Spleen (tissue), 11 donors: ENCODE results near the gene CACNA2D3. TPM values are rescaled to one million over a fixed set of nuclear protein-coding genes. Genes with fewer than 3 reads are reported as not detected.

Source experiments
- DNase-seq: peaks from one replicate; pipeline ENCODE4 v3.0.0-alpha.2; 2020
- H3K27ac ChIP-seq, 8 donors: fragments of 200-600 bp; sonication (generic) in 7 of 8; 1 replicate in 4 of 8; 2 replicates in 4 of 8; pipeline versions ENCODE4 v1.5.0 to v1.8.0; 2016 to 2021; ENCODE audit warnings: inconsistent platforms in 4 of 8, mild to moderate bottlenecking in 4 of 8, moderate library complexity in 1 of 8
- H3K27me3 ChIP-seq, 7 donors: fragments of 200-600 bp; sonication (generic) in 6 of 7; replicated peaks in 1 of 7; 1 replicate in 4 of 7; 2 replicates in 3 of 7; pipeline versions ENCODE4 v1.5.0 to v1.8.0; 2016 to 2021; ENCODE audit warnings: inconsistent platforms in 3 of 7, mild to moderate bottlenecking in 1 of 7
- H3K36me3 ChIP-seq, 6 donors: fragments of 200-600 bp; sonication (generic) in 5 of 6; 1 replicate in 4 of 6; 2 replicates in 2 of 6; pipeline versions ENCODE4 v1.5.0 to v1.8.0; 2016 to 2021; ENCODE audit warnings: inconsistent platforms in 2 of 6
- H3K4me1 ChIP-seq, 6 donors: fragments of 200-600 bp; sonication (generic) in 5 of 6; 1 replicate in 3 of 6; 2 replicates in 3 of 6; pipeline versions ENCODE4 v1.5.0 to v1.8.0; 2016 to 2021; ENCODE audit warnings: inconsistent platforms in 3 of 6
- H3K4me3 ChIP-seq, 8 donors: fragments of 200-600 bp; sonication (generic) in 7 of 8; 1 replicate in 4 of 8; 2 replicates in 4 of 8; pipeline versions ENCODE4 v1.5.0 to v1.8.0; 2016 to 2021; ENCODE audit warnings: inconsistent platforms in 4 of 8, mild to moderate bottlenecking in 4 of 8, moderate library complexity in 2 of 8
- H3K9me3 ChIP-seq, 8 donors: fragments of 200-600 bp; sonication (generic) in 7 of 8; 1 replicate in 4 of 8; 2 replicates in 4 of 8; pipeline versions ENCODE4 v1.5.0 to v1.8.0; 2016 to 2021; ENCODE audit warnings: inconsistent platforms in 4 of 8
- POLR2A ChIP-seq, 3 donors: fragments of 450-650 bp; IDR thresholded peaks; one replicate each; pipeline ENCODE4 v1.5.1; 2017; ENCODE audit warnings: antibody characterized with exemption in 3 of 3, mild to moderate bottlenecking in 1 of 3
- POLR2AphosphoS5 ChIP-seq, 3 donors: sonication (generic); formaldehyde crosslinking; IDR thresholded peaks; one replicate each; pipeline ENCODE4 v1.5.1; 2017; ENCODE audit warnings: antibody characterized with exemption in 3 of 3
- whole genome bisulfite sequencing, 5 donors: extraction: QIAGEN DNeasy Blood & Tissue Kit in 3 of 5; methylation state at CpG; one replicate each; pipeline versions ENCODE4 v1.1.5 to v1.1.7; 2013 to 2018; 5-methylcytosine and 5-hydroxymethylcytosine counted together
- intact Hi-C: fragments of 100-400 bp; cut with DNase I; formaldehyde crosslinking; loops from one replicate; pipeline ENCODE4 v1.15.0; 2023; ENCODE audit warnings: low total_unique reads
- polyA plus RNA-seq, 3 donors: library from polyadenylated mRNA; stranded (reverse); fragments of 200-250 nt; gene quantifications; one replicate each; pipeline ENCODE4 v1.2.1, GENCODE V29; 2013
- total RNA-seq, 7 donors: library from RNA; depleted of rRNA in 3 of 7; stranded (reverse); fragments of >200 nt in 3 of 7; fragmentation: NEBNext Ultra II Directional in 4 of 7; extraction: Animal tissue kit (Norgen Biotek cat#: 25700) in 4 of 7; gene quantifications; one replicate each; pipeline versions ENCODE4 v1.1.0 to v1.2.1, GENCODE V29; 2016 to 2021
- TF ChIP-seq, protein P1 (sequence below), 11 experiments: fragments of 200-600 bp in 7 of 11; fragments of 450-650 bp in 4 of 11; sonication (generic) in 4 of 11; IDR thresholded peaks in 8 of 11; conservative IDR thresholded peaks in 3 of 11; 1 replicate in 7 of 11; 2 replicates in 4 of 11; pipeline versions ENCODE4 v1.4.0 to v1.8.0; 2016 to 2021; ENCODE audit warnings: antibody characterized with exemption in 11 of 11, inconsistent platforms in 4 of 11, mild to moderate bottlenecking in 1 of 11
- donor health status: healthy with polysubstance abuse.
- donor health status: DM: no; HTN: no; CAD: no; lungs with moderate emphysema.
- donor health status: DM: no; HTN: no; CAD: no.
- donor health status: Bipolar disorder and iron deficiency.
- donor health status: healthy.
- donor health status: DM: no; HTN: no; CAD: no.
- donor health status: DM: yes; HTN: yes; CAD: no.

CACNA2D3 gene
- total and polyA plus RNA-seq, 10 donors, result 0.83 to 4.9 (median 2.9) TPM

DNA sequence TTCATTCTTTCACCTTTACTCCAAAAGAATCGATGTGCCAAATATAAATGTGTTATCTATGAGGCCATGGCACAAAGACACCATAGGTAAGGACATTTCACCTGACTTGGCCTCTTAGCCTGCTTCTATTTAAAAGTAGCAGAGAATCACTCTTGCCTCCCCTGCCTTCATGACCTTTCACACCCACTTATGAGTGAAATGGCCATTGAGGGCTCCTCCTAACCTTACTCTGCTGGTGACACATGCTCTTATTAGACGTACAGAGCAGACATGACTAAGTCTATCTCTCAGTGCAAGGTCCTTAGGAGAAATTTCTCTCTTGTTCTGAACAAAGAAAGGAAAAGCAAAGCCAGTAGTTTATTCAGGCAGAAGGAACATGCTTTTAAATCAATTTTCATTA, 654.8 kb downstream of the CACNA2D3 start:
- DNase-seq, result no peak
- no peaks in the 10 kb centered on the region for H3K9me3 ChIP-seq
- no peak overlapping the region for H3K4me3 ChIP-seq
- H3K4me1 ChIP-seq, result no peaks in the 10 kb centered on the region
- no peak overlapping the region for H3K27ac ChIP-seq
- no peaks in the 10 kb centered on the region for H3K27me3 ChIP-seq
- no peaks in the 10 kb centered on the region for H3K36me3 ChIP-seq
- TF ChIP-seq POLR2A (IDR thresholded peaks at IDR 0.05) (no peak), POLR2AphosphoS5 (IDR thresholded peaks at IDR 0.05) (no peak)
- TF ChIP-seq, protein P1, sequence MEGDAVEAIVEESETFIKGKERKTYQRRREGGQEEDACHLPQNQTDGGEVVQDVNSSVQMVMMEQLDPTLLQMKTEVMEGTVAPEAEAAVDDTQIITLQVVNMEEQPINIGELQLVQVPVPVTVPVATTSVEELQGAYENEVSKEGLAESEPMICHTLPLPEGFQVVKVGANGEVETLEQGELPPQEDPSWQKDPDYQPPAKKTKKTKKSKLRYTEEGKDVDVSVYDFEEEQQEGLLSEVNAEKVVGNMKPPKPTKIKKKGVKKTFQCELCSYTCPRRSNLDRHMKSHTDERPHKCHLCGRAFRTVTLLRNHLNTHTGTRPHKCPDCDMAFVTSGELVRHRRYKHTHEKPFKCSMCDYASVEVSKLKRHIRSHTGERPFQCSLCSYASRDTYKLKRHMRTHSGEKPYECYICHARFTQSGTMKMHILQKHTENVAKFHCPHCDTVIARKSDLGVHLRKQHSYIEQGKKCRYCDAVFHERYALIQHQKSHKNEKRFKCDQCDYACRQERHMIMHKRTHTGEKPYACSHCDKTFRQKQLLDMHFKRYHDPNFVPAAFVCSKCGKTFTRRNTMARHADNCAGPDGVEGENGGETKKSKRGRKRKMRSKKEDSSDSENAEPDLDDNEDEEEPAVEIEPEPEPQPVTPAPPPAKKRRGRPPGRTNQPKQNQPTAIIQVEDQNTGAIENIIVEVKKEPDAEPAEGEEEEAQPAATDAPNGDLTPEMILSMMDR (IDR thresholded peaks at IDR 0.05 in 8 of 11, conservative IDR thresholded peaks at IDR 0.05 in 3 of 11), result no peak
- intact Hi-C loops, result no loop called here
- 66 to 85% (median 73%) methylated on average over 2 of the region's 2 CpGs for WGBS, 5 donors

- TF ChIP-seq POLR2A (IDR thresholded peaks at IDR 0.05), result no peak
- no peak for TF ChIP-seq POLR2AphosphoS5 (IDR thresholded peaks at IDR 0.05)
- TF ChIP-seq, protein P1 (IDR thresholded peaks at IDR 0.05 in 8 of 11, conservative IDR thresholded peaks at IDR 0.05 in 3 of 11), result no peak
- Histone ChIP-seq H3K4me3 (no peak overlapping the region), H3K4me1 (no peaks in the 10 kb centered on the region), H3K27ac (no peak overlapping the region), H3K27me3 (no peaks in the 10 kb centered on the region), H3K36me3 (no peaks in the 10 kb centered on the region), H3K9me3 (no peaks in the 10 kb centered on the region)
- intact Hi-C loops, result no loop called here
- DNase-seq, result no peak
Observed at GRCh38 chr3:54780336-54780735, 658.0 kb downstream of the CACNA2D3 start.

- DNase-seq, result no peak
- Histone ChIP-seq H3K9me3 (peaks cover 0 to under 1% (median 0%) of the 10 kb centered on the region in 8 donors), H3K27me3 (no peaks in the 10 kb centered on the region), H3K4me3 (no peak overlapping the region), H3K36me3 (no peaks in the 10 kb centered on the region), H3K4me1 (no peaks in the 10 kb centered on the region), H3K27ac (no peak overlapping the region)
- intact Hi-C loops, result no loop called here
- 54 to 86% (median 65%) methylated on average over 1 of the region's 1 CpG for WGBS, 5 donors
- TF ChIP-seq, protein P1 (IDR thresholded peaks at IDR 0.05 in 8 of 11, conservative IDR thresholded peaks at IDR 0.05 in 3 of 11), result no peak
- TF ChIP-seq POLR2AphosphoS5 (IDR thresholded peaks at IDR 0.05) (no peak), POLR2A (IDR thresholded peaks at IDR 0.05) (no peak)
Observed at GRCh38 chr3:54781728-54782127, 659.4 kb downstream of the CACNA2D3 start.

GRCh38 chr3:54783611-54784010, 661.3 kb downstream of the CACNA2D3 start:
- no peak overlapping the region for H3K27ac ChIP-seq
- TF ChIP-seq, protein P1 (IDR thresholded peaks at IDR 0.05 in 8 of 11, conservative IDR thresholded peaks at IDR 0.05 in 3 of 11), result no peak
- no peak for TF ChIP-seq POLR2AphosphoS5 (IDR thresholded peaks at IDR 0.05)
- TF ChIP-seq POLR2A (IDR thresholded peaks at IDR 0.05), result no peak
- no peak overlapping the region for H3K4me3 ChIP-seq
- no peaks in the 10 kb centered on the region for H3K4me1 ChIP-seq
- intact Hi-C loops, result no loop called here
- no peaks in the 10 kb centered on the region for H3K27me3 ChIP-seq
- H3K9me3 ChIP-seq, result peaks cover 0 to 11% (median 7%) of the 10 kb centered on the region in 8 donors
- H3K36me3 ChIP-seq, result no peaks in the 10 kb centered on the region
- DNase-seq, result no peak
